ENCODE measurements around the gene LMCD1.

- TF ChIP-seq, protein P1, sequence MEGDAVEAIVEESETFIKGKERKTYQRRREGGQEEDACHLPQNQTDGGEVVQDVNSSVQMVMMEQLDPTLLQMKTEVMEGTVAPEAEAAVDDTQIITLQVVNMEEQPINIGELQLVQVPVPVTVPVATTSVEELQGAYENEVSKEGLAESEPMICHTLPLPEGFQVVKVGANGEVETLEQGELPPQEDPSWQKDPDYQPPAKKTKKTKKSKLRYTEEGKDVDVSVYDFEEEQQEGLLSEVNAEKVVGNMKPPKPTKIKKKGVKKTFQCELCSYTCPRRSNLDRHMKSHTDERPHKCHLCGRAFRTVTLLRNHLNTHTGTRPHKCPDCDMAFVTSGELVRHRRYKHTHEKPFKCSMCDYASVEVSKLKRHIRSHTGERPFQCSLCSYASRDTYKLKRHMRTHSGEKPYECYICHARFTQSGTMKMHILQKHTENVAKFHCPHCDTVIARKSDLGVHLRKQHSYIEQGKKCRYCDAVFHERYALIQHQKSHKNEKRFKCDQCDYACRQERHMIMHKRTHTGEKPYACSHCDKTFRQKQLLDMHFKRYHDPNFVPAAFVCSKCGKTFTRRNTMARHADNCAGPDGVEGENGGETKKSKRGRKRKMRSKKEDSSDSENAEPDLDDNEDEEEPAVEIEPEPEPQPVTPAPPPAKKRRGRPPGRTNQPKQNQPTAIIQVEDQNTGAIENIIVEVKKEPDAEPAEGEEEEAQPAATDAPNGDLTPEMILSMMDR (IDR thresholded peaks at IDR 0.05), result no peak
- TF ChIP-seq POLR2A (IDR thresholded peaks at IDR 0.05) (no peak), EP300 (IDR thresholded peaks at IDR 0.05) (no peak)
Measured at GRCh38 chr3:8480699-8481098, 20.9 kb upstream of the LMCD1 start.

Data from sigmoid colon (tissue), 4 donors.